ENCODE data around the gene FAM107A. TPM values are rescaled to one million over a fixed set of nuclear protein-coding genes. Genes with fewer than 3 reads are reported as not detected.

The FAM107A gene
- total RNA-seq, 1 experiment from 2014 or later, result not detected

DNA sequence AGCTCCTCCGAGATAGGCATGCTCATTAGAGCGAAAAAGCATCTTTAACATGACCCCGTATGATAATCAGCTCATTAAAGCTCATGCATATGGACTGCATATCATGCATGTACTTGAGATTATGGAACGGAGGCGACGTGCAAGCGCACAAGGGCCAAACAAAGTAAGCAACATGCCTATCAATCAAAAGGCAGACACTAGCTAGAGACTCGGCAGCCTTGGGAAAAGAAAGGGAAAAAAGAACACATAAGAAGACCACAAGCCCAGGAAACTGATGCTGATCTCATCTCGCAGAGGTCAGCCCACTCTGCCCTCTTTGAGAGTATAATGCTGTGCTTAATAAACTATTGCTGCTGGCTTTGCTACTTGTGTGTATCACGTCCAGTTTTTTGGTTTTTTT, 37.6 kb downstream of the FAM107A start:
- no TSS peak for BruUV-seq (replicated peaks)
- peaks cover 5% of the 10 kb centered on the region for H3K36me3 Mint-ChIP-seq (ENCODE audit: insufficient read depth, unreplicated experiment)
- CTCF ChIA-PET, result interaction anchor here (1.2 kb wide), 1 partner anchor 90 kb away, joined by 4 read pairs; no protein-coding TSS in a partner anchor
- H3K27ac Mint-ChIP-seq (ENCODE audit: unreplicated experiment), result no peak overlapping the region
- no peaks in the 10 kb centered on the region for H3K9me3 ChIP-seq
- H3K4me3 ChIP-seq (ENCODE audit: low read depth, low read length), result no peak overlapping the region
- DNase-seq, result no peak
- H3K27me3 Mint-ChIP-seq (ENCODE audit: insufficient read depth, unreplicated experiment), result no peaks in the 10 kb centered on the region
- TF ChIP-seq, protein P1, sequence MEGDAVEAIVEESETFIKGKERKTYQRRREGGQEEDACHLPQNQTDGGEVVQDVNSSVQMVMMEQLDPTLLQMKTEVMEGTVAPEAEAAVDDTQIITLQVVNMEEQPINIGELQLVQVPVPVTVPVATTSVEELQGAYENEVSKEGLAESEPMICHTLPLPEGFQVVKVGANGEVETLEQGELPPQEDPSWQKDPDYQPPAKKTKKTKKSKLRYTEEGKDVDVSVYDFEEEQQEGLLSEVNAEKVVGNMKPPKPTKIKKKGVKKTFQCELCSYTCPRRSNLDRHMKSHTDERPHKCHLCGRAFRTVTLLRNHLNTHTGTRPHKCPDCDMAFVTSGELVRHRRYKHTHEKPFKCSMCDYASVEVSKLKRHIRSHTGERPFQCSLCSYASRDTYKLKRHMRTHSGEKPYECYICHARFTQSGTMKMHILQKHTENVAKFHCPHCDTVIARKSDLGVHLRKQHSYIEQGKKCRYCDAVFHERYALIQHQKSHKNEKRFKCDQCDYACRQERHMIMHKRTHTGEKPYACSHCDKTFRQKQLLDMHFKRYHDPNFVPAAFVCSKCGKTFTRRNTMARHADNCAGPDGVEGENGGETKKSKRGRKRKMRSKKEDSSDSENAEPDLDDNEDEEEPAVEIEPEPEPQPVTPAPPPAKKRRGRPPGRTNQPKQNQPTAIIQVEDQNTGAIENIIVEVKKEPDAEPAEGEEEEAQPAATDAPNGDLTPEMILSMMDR (IDR thresholded peaks at IDR 0.05; ENCODE audit: insufficient read depth in 1 of 2, low read depth in 1 of 2, low read length in 1 of 2, severe bottlenecking in 1 of 2, unreplicated experiment in 1 of 2), result no peak
- no peak overlapping the region for H3K4me3 Mint-ChIP-seq (ENCODE audit: unreplicated experiment)
- H3K9me3 Mint-ChIP-seq (ENCODE audit: unreplicated experiment), result no peaks in the 10 kb centered on the region
- H3K27me3 ChIP-seq (replicated peaks; ENCODE audit: control insufficient read depth, insufficient read depth, low read length), result no peaks in the 10 kb centered on the region
- intact Hi-C loops (cut with micrococcal nuclease; ENCODE audit: unreplicated experiment), result loop anchor here (5.0 kb wide), 1 partner anchor 212 kb away; no protein-coding TSS in a partner anchor
- POLR2A ChIA-PET, result no interaction called here
- no peaks in the 10 kb centered on the region for H3K36me3 ChIP-seq (ENCODE audit: control insufficient read depth, insufficient read depth, low read length)
- H3K4me1 Mint-ChIP-seq (ENCODE audit: low read depth, unreplicated experiment), result peaks cover 31% of the 10 kb centered on the region
- peaks cover 40% of the 10 kb centered on the region for H3K4me1 ChIP-seq

DNA sequence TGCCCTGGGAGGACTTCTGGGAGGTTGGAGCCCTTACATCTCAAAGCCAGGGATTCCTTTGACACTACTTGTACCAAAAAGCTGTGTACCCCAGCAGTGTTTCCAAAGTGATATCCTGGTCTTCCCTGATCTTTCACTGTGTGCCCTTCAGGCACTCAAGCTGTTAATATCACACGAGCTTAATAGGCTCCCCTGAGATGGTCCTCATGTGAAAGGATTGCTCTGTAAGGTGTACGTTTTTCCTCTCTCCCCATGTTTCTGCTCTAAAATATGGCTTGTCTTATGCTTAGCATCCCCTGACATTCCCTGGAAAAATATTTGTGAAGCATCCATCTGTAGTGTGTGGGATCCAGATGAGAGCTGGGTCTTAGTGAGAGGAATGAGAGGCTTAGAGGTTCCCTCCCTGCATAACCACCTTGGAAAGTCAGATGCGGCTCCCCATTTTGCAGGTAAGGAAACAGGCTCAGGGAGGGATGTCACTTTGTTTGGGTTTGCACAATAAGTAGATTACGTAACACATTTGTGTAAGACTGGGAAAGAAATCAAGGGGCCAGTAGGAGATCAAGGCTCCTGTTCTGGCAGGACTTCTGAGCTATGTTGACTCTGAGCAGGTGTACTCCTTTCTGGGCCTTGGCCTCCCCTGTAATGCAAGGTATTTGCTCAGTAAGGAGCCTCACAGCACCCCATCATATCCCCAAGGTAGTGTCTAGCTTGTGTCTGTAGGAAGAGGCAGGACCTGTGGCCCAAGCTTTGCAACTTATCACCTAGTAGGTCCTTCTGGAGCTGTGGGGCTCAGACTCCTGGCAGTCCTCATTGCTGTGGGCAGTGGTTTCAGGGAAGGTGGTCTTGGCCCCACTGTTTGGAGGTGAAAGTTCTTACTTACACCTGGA, 39.5 kb downstream of the FAM107A start:
- intact Hi-C loops (cut with micrococcal nuclease; ENCODE audit: unreplicated experiment), result loop anchor here (2.0 to 5.0 kb wide), 2 partner anchors 67 to 210 kb away; no protein-coding TSS in a partner anchor

More for the DNA sequence above, 39.5 kb downstream of the FAM107A start:
- H3K27me3 ChIP-seq (replicated peaks; ENCODE audit: control insufficient read depth, insufficient read depth, low read length), result no peaks in the 10 kb centered on the region
- BruUV-seq (replicated peaks), result no TSS peak
- H3K9me3 Mint-ChIP-seq (ENCODE audit: unreplicated experiment), result no peaks in the 10 kb centered on the region
- TF ChIP-seq, protein P1 (IDR thresholded peaks at IDR 0.05; ENCODE audit: insufficient read depth in 1 of 2, low read depth in 1 of 2, low read length in 1 of 2, severe bottlenecking in 1 of 2, unreplicated experiment in 1 of 2), result no peak
- peaks cover 1% of the 10 kb centered on the region; the same call in 1 of the 2 replicates for H3K36me3 ChIP-seq (ENCODE audit: control insufficient read depth, insufficient read depth, low read length)
- H3K4me3 ChIP-seq (ENCODE audit: low read depth, low read length), result no peak overlapping the region; the same call in 1 of the 2 replicates
- DNase-seq, result peak in 1 of 2 experiments; percentile 46
- H3K4me1 ChIP-seq, result peaks cover 50% of the 10 kb centered on the region
- no peaks in the 10 kb centered on the region for H3K9me3 ChIP-seq
- no peaks in the 10 kb centered on the region for H3K27me3 Mint-ChIP-seq (ENCODE audit: insufficient read depth, unreplicated experiment)
- peaks cover 36% of the 10 kb centered on the region for H3K4me1 Mint-ChIP-seq (ENCODE audit: low read depth, unreplicated experiment)
- H3K4me3 Mint-ChIP-seq (ENCODE audit: unreplicated experiment), result peak overlapping the region; percentile 42
- ChIA-PET POLR2A (interaction anchor here (0.5 to 0.6 kb wide), 2 partner anchors 23 to 924 kb away, joined by 3 read pairs; no protein-coding TSS in a partner anchor), CTCF (interaction anchor here (0.6 to 1.8 kb wide), 5 partner anchors 8 to 92 kb away, joined by 3 to 6 read pairs (median 4); no protein-coding TSS in a partner anchor)
- peak overlapping the region; percentile 52 for H3K27ac Mint-ChIP-seq (ENCODE audit: unreplicated experiment)
- peaks cover 5% of the 10 kb centered on the region for H3K36me3 Mint-ChIP-seq (ENCODE audit: insufficient read depth, unreplicated experiment)

Data from Caco-2 (cell line).